GM19467 (cell line): ENCODE measurements around the gene ZAP70.

Experiments
- ATAC-seq: cut with Tn5 transposase; IDR thresholded peaks from one replicate; pipeline ENCODE4 v1.9.1; 2021; ENCODE audit warnings: mild to moderate bottlenecking, moderate library complexity; ENCODE audit not compliant: unreplicated experiment

ZAP70 gene

GRCh38 chr2:97747716-97748115 is 34.3 kb downstream of the ZAP70 start:
- no peak for ATAC-seq

DNA sequence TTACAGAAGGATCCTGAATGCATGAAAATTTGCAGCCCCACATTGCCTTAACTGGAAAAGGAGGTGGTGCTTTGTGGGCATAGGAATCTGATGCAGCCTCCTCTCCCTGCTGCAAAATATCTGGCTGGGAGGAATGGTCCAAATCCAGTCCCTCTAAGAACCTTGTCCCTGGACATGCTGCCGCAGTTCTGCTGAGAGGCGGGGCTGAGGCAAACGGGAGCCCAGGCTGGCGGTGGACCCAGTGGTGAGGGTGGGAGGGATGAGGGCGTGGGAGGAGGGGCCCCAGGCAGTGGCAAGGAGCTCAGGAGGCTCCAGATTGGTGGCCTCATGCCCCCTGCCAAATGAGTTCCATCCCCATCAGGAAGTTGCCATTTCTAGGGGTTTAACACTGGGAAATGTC is 36.2 kb downstream of the ZAP70 start:
- no peak for ATAC-seq

- no peak for ATAC-seq
Measured at GRCh38 chr2:97750017-97750416, 36.6 kb downstream of the ZAP70 start.

- no peak for ATAC-seq
Measured at GRCh38 chr2:97751752-97752151, 38.4 kb downstream of the ZAP70 start.

GRCh38 chr2:97752342-97753334 is 39.3 kb downstream of the ZAP70 start:
- ATAC-seq: no peak

DNA sequence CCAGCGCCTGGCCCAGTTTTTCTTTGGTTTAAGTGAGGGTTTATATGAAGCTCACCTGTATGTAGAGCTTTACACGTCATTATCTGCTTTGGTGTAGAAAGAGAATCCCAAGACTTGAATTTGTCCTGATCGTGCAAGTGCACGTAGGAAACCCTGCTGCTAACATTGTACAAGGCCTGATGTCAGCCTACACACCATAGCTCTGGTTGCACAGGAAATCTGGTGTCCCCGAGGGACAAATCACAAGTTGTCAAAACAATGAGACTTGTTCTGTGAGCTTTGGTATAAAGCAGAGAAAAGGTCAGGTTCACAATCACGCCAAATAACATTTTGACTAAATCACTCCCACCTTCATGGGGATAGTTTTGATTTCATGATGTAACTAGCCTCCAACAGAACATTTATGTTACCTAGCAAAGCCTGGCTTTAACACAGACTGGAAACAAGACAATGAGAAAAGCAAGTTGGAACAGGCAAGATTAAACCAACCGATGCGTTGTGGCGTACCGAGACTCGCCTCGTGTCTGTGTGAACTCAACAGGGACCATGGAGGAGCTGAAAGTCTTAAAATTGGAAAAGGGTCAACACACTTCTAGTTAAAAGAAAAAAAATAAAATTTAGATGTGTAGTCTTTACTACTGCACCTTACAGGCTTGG is 41.4 kb downstream of the ZAP70 start:
- no peak for ATAC-seq

DNA sequence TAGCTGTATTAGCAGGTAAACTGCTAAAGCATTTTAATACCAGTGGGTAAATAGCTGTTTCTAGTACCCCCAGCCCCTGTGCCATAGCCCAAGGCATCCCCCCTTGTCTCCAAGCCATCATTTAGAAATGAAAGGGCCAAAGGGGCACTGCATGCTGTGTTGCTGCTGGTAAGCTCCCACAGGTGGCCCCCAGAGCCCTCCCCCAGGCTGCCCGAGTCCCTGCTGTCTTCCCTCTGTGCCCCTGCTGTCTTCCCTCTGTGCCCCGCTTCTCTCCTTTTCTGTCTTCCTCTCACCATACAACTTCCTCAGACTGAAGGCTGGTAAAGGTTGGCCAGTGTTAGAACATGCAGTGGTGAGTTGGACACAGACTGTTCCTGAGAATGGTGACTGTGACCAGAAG is 42.1 kb downstream of the ZAP70 start:
- ATAC-seq: no peak

GRCh38 chr2:97757062-97757461 is 43.7 kb downstream of the ZAP70 start:
- ATAC-seq: no peak

DNA sequence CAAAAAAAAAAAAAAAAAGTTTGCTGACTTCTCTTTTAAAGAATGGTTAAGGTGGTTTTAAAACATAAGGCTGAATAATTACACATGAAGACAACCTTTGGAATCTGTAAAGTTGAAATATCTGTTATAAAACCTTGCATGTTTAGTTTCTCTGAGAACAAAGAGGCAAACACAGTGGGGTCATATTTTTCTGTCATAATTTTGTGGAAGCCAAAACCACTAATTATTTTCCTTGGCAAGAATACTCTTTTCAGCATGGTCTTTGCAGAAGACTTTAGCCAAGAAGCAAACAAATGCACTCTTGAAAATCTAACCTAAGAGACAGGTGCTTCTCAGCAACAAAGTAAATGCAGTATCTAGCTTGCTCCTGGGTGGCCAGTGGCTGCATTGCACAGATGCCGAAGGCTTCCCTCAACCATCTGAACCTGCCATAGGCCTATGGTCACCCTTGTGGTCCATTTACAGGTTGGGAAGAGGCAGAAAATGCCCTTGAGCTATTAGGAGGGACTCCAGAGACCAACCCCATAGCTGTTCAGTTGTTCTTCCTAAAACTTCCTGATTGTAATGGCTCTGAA is 44.8 kb downstream of the ZAP70 start:
- ATAC-seq: no peak

GRCh38 chr2:97759727-97760407 is 46.5 kb downstream of the ZAP70 start:
- no peak for ATAC-seq

GRCh38 chr2:97760480-97761049 is 47.2 kb downstream of the ZAP70 start:
- no peak for ATAC-seq

DNA sequence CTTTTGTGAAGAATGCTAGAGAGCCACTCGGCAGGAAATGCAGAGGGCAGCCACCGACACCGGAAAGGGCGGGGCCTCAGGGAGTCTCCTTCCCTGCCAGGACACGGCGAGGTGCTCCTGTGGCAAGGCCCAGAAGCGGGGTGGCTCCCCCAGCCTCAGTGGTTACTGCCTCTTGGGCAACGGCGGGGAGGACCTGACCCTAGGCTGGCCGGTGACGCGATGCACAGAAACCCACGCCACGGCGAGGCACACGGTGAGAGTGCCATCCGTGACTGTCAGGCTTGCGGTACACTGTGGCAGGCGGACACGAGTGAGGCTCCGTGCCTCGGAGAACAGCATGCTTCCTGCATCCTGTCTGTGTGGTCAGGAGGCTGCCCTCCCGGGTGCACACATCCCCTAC is 47.8 kb downstream of the ZAP70 start:
- no peak for ATAC-seq

DNA sequence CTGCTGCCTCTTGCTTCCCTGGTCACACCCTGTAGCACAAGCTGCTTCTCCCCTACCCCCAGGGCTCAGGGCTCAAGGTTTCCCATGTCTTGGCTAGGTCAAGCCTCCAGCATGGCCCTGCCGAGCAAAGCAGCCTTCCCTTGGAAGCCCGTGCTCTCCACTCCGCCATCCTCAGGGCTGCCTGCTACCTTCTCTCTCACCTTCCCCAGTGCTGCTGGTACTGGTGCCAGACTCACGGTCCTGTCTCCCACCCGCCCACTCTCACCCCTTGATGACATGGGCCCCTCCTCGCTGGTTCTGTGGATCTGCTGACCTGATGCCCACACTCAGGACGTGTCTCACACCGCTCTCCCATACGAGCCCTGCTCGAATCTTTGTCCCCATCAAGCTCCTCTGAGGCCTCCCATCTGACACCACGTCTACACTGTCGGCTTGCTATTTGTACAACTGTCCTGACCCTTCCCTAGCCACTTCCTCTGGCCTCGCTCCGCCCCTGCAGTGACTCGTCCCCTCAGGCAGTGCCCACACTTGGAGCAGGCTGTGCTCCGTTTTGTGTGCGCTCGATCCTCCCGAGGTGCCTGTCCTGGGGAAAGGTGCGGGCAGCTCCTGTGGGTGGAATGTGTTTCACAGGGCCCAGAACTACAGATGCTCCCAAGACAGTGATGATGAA is 49.9 kb downstream of the ZAP70 start:
- ATAC-seq: no peak

DNA sequence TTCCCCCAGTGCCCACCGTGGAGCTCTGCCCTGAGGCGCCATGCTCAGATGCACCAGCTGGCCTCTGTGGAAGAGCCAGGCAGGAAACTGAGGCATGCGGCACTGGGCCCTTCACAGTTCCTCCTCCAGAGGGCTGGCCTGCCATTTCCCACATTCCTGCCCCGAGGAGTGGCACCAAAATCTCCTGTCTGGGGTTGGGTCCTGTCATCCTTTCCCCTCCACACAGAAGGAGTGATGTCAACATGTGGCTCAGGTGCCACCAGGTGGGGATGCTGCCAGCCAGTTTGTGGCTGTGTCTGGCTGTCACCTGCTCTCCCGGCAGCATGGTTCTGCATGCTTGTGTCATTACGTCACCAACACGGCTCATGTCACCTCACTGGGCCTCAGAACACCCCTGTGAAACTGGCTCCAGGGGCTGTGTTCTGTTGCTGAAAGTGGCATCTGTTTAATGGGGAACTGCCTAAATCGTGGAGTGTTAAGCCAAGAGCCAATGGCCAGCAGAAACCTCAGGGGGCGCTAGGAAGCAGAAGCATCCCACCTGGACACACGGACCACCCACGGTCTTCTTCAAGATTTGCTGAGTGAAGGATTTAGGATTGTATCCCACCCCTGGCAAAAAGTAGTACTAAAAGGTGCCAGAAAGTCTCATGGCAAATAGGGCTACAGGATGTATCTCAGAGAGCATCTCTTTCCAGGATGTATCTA is 51.3 kb downstream of the ZAP70 start:
- ATAC-seq: no peak

DNA sequence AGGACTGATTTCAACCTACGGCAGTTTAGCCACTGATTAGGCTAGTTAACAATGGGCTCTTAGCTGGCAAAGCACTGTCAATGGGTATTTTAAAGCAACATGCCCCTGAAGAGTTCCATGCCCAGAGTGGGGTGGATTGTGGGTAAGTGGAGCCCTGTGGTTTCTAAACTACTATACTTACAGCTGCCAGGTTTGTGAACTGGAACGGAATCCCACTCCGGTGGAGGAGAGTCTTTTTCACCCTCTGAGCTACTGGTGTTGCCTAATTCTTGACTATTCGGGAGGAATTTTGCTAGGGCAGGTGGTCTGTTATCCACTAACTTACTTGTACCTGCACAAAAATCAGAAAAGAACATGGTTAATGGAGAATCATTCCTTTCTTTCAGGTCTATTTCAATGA is 52.6 kb downstream of the ZAP70 start:
- no peak for ATAC-seq

DNA sequence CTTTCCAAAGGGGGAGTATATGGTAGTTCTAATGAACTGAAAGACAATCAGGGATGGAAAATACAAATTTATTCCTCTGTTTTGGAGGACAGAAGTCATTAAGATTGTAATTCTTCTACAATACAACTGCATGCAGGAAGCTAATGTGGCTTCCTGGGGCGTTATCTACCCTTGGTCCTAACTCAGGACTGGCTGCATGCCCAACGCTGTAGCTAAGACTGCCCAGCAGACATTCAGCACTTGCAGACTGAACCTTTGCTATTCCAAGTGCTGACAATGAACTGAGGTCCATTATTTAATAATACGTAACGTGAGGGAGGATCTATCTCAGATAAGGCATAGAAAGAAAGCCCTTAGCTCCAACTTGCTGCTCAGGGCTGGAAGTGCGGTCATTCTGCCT is 53.2 kb downstream of the ZAP70 start:
- no peak for ATAC-seq

DNA sequence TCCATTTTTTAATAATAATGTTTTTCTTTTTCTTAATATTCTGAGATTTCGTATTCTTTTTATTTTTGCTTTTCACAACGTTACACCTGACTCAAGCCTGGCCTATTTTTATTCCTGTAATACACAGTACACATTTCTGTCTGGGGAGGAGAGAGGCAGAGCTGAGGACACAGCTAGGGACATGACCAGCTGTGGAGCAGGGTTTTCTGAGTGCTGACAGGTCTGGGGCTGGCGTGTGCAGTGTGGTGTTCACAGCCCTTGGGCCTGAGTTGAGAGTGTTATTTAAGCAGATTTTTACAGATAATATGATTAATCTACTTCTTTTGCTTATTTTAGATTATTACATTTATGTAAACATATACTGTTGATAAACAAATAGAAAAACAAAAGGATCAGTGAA is 55.9 kb downstream of the ZAP70 start:
- ATAC-seq: no peak

DNA sequence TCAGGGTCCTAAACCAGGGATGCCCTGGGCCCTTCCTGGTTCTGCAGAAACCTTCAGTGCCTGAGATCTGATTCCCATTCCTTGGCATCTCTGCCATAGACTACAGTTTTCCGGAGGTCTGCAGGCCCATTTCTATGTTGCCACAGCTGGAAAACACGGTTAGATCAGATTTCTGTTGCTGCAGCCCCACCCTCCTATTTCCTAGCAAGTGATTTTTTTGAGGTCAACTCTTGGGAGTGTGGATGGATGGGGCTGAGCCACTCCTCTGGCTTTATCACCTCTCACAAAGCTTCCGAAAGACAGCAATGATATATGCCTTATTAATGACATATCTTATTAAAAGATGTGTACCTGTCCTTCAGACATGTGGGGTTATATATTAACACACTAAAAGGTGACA is 56.3 kb downstream of the ZAP70 start:
- ATAC-seq: no peak

DNA sequence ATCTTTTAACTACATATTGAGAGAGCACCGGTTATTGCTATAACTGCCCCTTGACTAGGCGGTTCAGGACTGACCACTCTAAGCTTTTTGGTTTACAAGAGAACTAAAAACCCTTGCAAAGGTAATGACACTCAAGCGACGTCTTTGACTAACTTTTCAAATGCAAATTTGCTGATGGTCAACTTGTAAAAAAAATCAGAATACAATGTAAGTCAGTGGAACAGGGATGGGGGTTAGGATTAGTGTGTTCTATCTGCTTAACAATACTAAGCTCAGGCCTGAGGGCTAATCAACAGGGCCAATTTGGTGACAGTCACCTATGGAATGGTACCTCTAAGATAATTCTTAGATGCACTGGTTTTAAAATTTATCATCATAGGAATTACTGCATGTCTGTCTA is 57.1 kb downstream of the ZAP70 start:
- no peak for ATAC-seq

DNA sequence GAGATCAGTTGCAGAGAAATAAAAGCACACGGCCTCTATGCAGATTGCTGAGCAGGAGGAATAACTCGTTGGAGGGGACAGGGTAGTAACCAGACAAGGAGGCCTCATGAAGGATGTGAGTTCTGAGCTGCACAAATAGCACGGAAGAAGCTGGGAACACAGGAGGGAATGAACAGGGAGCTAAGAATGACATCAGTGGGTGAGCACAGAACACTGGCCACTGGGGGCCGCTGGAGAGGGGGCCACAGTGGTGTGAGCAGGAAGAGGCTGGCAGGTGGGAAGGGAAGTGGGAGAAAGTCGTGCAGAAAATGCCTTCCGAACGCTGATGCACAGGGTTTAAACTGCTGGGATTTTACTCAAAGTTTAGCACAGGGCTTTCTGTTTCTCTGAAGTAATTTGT is 61.0 kb downstream of the ZAP70 start:
- ATAC-seq: no peak
